HG02973 (cell line): ENCODE results near the gene KIF20A.
"Not testable (repeated sequence)": the region's sequence is repeated elsewhere in the genome, so short reads cannot be mapped to it uniquely, and the experiment has no call there.

ENCODE experiments used
- ATAC-seq: cut with Tn5 transposase; IDR thresholded peaks from one replicate; pipeline ENCODE4 v1.9.1; 2021; ENCODE audit warnings: moderate library complexity; ENCODE audit not compliant: unreplicated experiment

KIF20A gene

GRCh38 chr5:138182808-138183207 is 3.9 kb downstream of the KIF20A start:
- ATAC-seq, result no peak

- no peak for ATAC-seq
Observed at GRCh38 chr5:138186002-138186447, 7.1 kb downstream of the KIF20A start.

GRCh38 chr5:138188626-138189025 is 9.7 kb downstream of the KIF20A start:
- ATAC-seq, result no peak

- ATAC-seq, result no peak
Observed at GRCh38 chr5:138192826-138193225, 13.9 kb downstream of the KIF20A start.

GRCh38 chr5:138193859-138194258 is 14.9 kb downstream of the KIF20A start:
- ATAC-seq, result not testable (repeated sequence)

GRCh38 chr5:138210985-138211384 is 32.1 kb downstream of the KIF20A start:
- no peak for ATAC-seq

- ATAC-seq, result peak; percentile 11
Observed at GRCh38 chr5:138212828-138213160, 33.9 kb downstream of the KIF20A start.

- ATAC-seq, result peak; percentile 94
Observed at GRCh38 chr5:138213161-138214029, 34.5 kb downstream of the KIF20A start, which contains the start of gene CDC23. CDC23 (minus strand) TSS chr5:138213323; CDS start chr5:138213312, 11 bp downstream.

- no peak for ATAC-seq
Observed at GRCh38 chr5:138216799-138217198, 37.9 kb downstream of the KIF20A start.

GRCh38 chr5:138223532-138223931 is 44.6 kb downstream of the KIF20A start:
- no peak for ATAC-seq

- no peak for ATAC-seq
Observed at GRCh38 chr5:138224712-138225111, 45.8 kb downstream of the KIF20A start.

GRCh38 chr5:138226910-138227309 is 48.0 kb downstream of the KIF20A start:
- ATAC-seq, result no peak

GRCh38 chr5:138229387-138229786 is 50.5 kb downstream of the KIF20A start:
- ATAC-seq, result no peak

- no peak for ATAC-seq
Observed at GRCh38 chr5:138230261-138230660, 51.3 kb downstream of the KIF20A start.

GRCh38 chr5:138230981-138231589 is 52.2 kb downstream of the KIF20A start:
- ATAC-seq, result no peak

GRCh38 chr5:138233280-138233679 is 54.4 kb downstream of the KIF20A start:
- ATAC-seq, result no peak

- no peak for ATAC-seq
Observed at GRCh38 chr5:138234651-138235050, 55.7 kb downstream of the KIF20A start.
